Liver (tissue), 9 donors: ENCODE data around the gene KIF15. TPM values are rescaled to one million over a fixed set of nuclear protein-coding genes. Genes with fewer than 3 reads are reported as not detected.

Experiments
- DNase-seq: peaks from one replicate; pipeline ENCODE4 v3.0.0-alpha.2; 2017; ENCODE audit warnings: low spot score
- H3K27ac ChIP-seq, 2 donors: one replicate each; pipeline ENCODE4 v1.7.0; 2013; ENCODE audit warnings: inconsistent platforms in 2 of 2, low read length in 2 of 2, control low read depth in 1 of 2, low read depth in 1 of 2, mild to moderate bottlenecking in 1 of 2
- H3K27me3 ChIP-seq, 4 donors: one replicate each; pipeline versions ENCODE4 v1.6.1 to v1.7.0; 2013; ENCODE audit warnings: low read length in 3 of 4, inconsistent platforms in 1 of 4, mild to moderate bottlenecking in 1 of 4, moderate library complexity in 1 of 4; ENCODE audit not compliant: control insufficient read depth in 4 of 4, insufficient read depth in 4 of 4
- H3K36me3 ChIP-seq, 4 donors: one replicate each; pipeline versions ENCODE4 v1.6.1 to v1.7.0; 2013; ENCODE audit warnings: low read length in 3 of 4, mild to moderate bottlenecking in 3 of 4, low read depth in 1 of 4, moderate library complexity in 1 of 4; ENCODE audit not compliant: control insufficient read depth in 4 of 4, insufficient read depth in 3 of 4
- H3K4me1 ChIP-seq, 4 donors: one replicate each; pipeline versions ENCODE4 v1.6.1 to v1.7.0; 2013; ENCODE audit warnings: low read length in 3 of 4, mild to moderate bottlenecking in 3 of 4, moderate library complexity in 1 of 4; ENCODE audit not compliant: control insufficient read depth in 4 of 4, insufficient read depth in 4 of 4
- H3K4me3 ChIP-seq, 3 donors: one replicate each; pipeline versions ENCODE4 v1.6.1 to v1.7.0; 2013; ENCODE audit warnings: low read length in 3 of 3, control low read depth in 1 of 3, low read depth in 1 of 3, mild to moderate bottlenecking in 1 of 3
- H3K9ac ChIP-seq, 2 donors: one replicate each; pipeline ENCODE4 v1.7.0; 2013; ENCODE audit warnings: low read length in 2 of 2, mild to moderate bottlenecking in 2 of 2, moderate library complexity in 2 of 2, control low read depth in 1 of 2, low read depth in 1 of 2
- H3K9me3 ChIP-seq, 4 donors: one replicate each; pipeline versions ENCODE4 v1.6.1 to v1.7.0; 2013; ENCODE audit warnings: low read length in 3 of 4; ENCODE audit not compliant: control insufficient read depth in 4 of 4
- ATF3 ChIP-seq: IDR thresholded peaks from 2 replicates; pipeline ENCODE4 v1.6.1; 2016; ENCODE audit warnings: antibody characterized with exemption
- CTCF ChIP-seq: fragments of 150-350 bp; IDR thresholded peaks from 2 replicates; pipeline ENCODE4 v1.5.1; 2017; ENCODE audit warnings: improper control_type of control experiment, low read depth, low read length; ENCODE audit not compliant: missing input control
- EGR1 ChIP-seq, 2 donors: IDR thresholded peaks; 2 replicates each; pipeline ENCODE4 v1.6.1; 2016 to 2018; ENCODE audit warnings: antibody characterized with exemption in 2 of 2, low read depth in 2 of 2
- FOXA1 ChIP-seq: IDR thresholded peaks from 2 replicates; pipeline ENCODE4 v1.6.1; 2016; ENCODE audit warnings: antibody characterized with exemption
- FOXA2 ChIP-seq: IDR thresholded peaks from 2 replicates; pipeline ENCODE4 v1.6.1; 2016; ENCODE audit warnings: antibody characterized with exemption
- GABPA ChIP-seq, 2 donors: IDR thresholded peaks in 1 of 2; conservative IDR thresholded peaks in 1 of 2; 2 replicates each; pipeline ENCODE4 v1.6.1; 2016; ENCODE audit warnings: antibody characterized with exemption in 2 of 2, mild to moderate bottlenecking in 1 of 2, moderate library complexity in 1 of 2
- HNF4A ChIP-seq, 2 donors: conservative IDR thresholded peaks; 2 replicates each; pipeline ENCODE4 v1.6.1; 2016; ENCODE audit warnings: antibody characterized with exemption in 2 of 2, mild to moderate bottlenecking in 2 of 2
- HNF4G ChIP-seq: IDR thresholded peaks from 2 replicates; pipeline ENCODE4 v1.6.1; 2016; ENCODE audit warnings: antibody characterized with exemption
- JUND ChIP-seq, 2 donors: IDR thresholded peaks; 2 replicates each; pipeline ENCODE4 v1.6.1; 2016; ENCODE audit warnings: antibody characterized with exemption in 2 of 2
- MAX ChIP-seq: IDR thresholded peaks from 2 replicates; pipeline ENCODE4 v1.6.1; 2016; ENCODE audit warnings: antibody characterized with exemption
- NR2F2 ChIP-seq: IDR thresholded peaks from 2 replicates; pipeline ENCODE4 v1.6.1; 2016; ENCODE audit warnings: antibody characterized with exemption
- RAD21 ChIP-seq, 2 donors: IDR thresholded peaks; 2 replicates each; pipeline ENCODE4 v1.6.1; 2016; ENCODE audit warnings: antibody characterized with exemption in 2 of 2, mild to moderate bottlenecking in 2 of 2
- REST ChIP-seq: IDR thresholded peaks from 2 replicates; pipeline ENCODE4 v1.6.1; 2016; ENCODE audit warnings: antibody characterized with exemption, mild to moderate bottlenecking
- RXRA ChIP-seq, 2 donors: IDR thresholded peaks; 2 replicates each; pipeline ENCODE4 v1.6.1; 2017 to 2018; ENCODE audit warnings: antibody characterized with exemption in 2 of 2, mild to moderate bottlenecking in 1 of 2
- SP1 ChIP-seq: IDR thresholded peaks from 2 replicates; pipeline ENCODE4 v1.6.1; 2018; ENCODE audit warnings: antibody characterized with exemption, mild to moderate bottlenecking
- TAF1 ChIP-seq: conservative IDR thresholded peaks from 2 replicates; pipeline ENCODE4 v1.6.1; 2016; ENCODE audit warnings: antibody characterized with exemption, mild to moderate bottlenecking
- YY1 ChIP-seq: IDR thresholded peaks from 2 replicates; pipeline ENCODE4 v1.6.1; 2016; ENCODE audit warnings: antibody characterized with exemption, mild to moderate bottlenecking
- ZBTB33 ChIP-seq: IDR thresholded peaks from 2 replicates; pipeline ENCODE4 v1.6.1; 2016; ENCODE audit warnings: antibody characterized with exemption
- WGBS: extraction: QIAGEN DNeasy Blood & Tissue Kit; methylation state at CpG from one replicate; pipeline ENCODE4 v1.1.7; 2013; 5-methylcytosine and 5-hydroxymethylcytosine counted together
- polyA plus RNA-seq, 2 donors: library from polyadenylated mRNA; stranded (reverse) in 1 of 2; unstranded in 1 of 2; fragments of 200-250 nt in 1 of 2; fragments of >200 nt in 1 of 2; fragmentation: Nextera tagmentation in 1 of 2; extraction: Ambion mirVana in 1 of 2; gene quantifications; one replicate each; pipeline versions ENCODE4 v1.2.1 to v1.2.3, GENCODE V29; 2013 to 2015
- total RNA-seq, 2 donors: library from RNA; depleted of rRNA; stranded (reverse); fragments of >200 nt; gene quantifications; one replicate each; pipeline ENCODE4 v1.2.3, GENCODE V29; 2014
- donor health status: healthy.
- donor health status: healthy.
- donor health status: healthy.
- donor health status: healthy.
- donor health status: healthy.

The KIF15 gene
- total and polyA plus RNA-seq, 4 donors, result under 0.01 to 15.9 (median 0.24) TPM

- Histone ChIP-seq H3K9ac (no peak overlapping the region), H3K27ac (no peak overlapping the region), H3K4me3 (no peak overlapping the region), H3K36me3 (no peaks in the 10 kb centered on the region), H3K9me3 (no peaks in the 10 kb centered on the region), H3K4me1 (no peaks in the 10 kb centered on the region), H3K27me3 (no peaks in the 10 kb centered on the region)
- 90% methylated on average over 7 of the region's 7 CpGs for WGBS
- TF ChIP-seq RAD21 (IDR thresholded peaks at IDR 0.05) (no peak), NR2F2 (no peak), FOXA1 (no peak), ATF3 (no peak), CTCF (no peak), MAX (no peak), YY1 (no peak), FOXA2 (no peak), REST (no peak), GABPA (IDR thresholded peaks at IDR 0.05 in 1 of 2, conservative IDR thresholded peaks at IDR 0.05 in 1 of 2) (no peak), JUND (IDR thresholded peaks at IDR 0.05) (no peak), EGR1 (IDR thresholded peaks at IDR 0.05; ENCODE audit: low read depth in 2 of 2) (no peak), SP1 (no peak), TAF1 (no peak), RXRA (IDR thresholded peaks at IDR 0.05) (no peak), HNF4A (conservative IDR thresholded peaks at IDR 0.05) (no peak), ZBTB33 (no peak), HNF4G (no peak)
- no peak for DNase-seq
These were observed 84.2 kb downstream of the KIF15 start for GRCh38 chr3:44845528-44846520.
